HEK293 (cell line): ENCODE data around the gene TYRO3.

ENCODE experiments used
- CTCF ChIA-PET: fragments of 350-600 bp; formaldehyde crosslinking; extraction: SDS; loops from one replicate; lab custom pipeline; 2021; ENCODE audit warnings: antibody characterized with exemption; lab: Yijun Ruan, JAX
- POLR2A ChIA-PET: fragments of 300-600 bp; formaldehyde crosslinking; extraction: SDS; loops from one replicate; lab custom pipeline; 2020; ENCODE audit warnings: antibody characterized with exemption, inconsistent platforms; lab: Yijun Ruan, JAX
- H3K27ac ChIP-seq: fragments of 200-500 bp; sonication (Bioruptor generic); 2 replicates; pipeline ENCODE4 v1.5.1; 2014; ENCODE audit warnings: low read depth, low read length, control low read depth, inconsistent platforms; ENCODE audit errors: extremely low read depth
- H3K36me3 ChIP-seq, 2 experiments: fragments of 200-500 bp in 1 of 2; sonication (Bioruptor generic) in 1 of 2; 1 replicate in 1 of 2; 2 replicates in 1 of 2; pipeline ENCODE4 v1.5.1; 2014 to 2017; ENCODE audit warnings: inconsistent platforms in 2 of 2, low read length in 2 of 2; ENCODE audit not compliant: control insufficient read depth in 2 of 2, insufficient read depth in 1 of 2
- H3K4me1 ChIP-seq: fragments of 200-500 bp; sonication (Bioruptor generic); 2 replicates; pipeline ENCODE4 v1.5.1; 2014; ENCODE audit warnings: mild to moderate bottlenecking, low read length, inconsistent platforms; ENCODE audit not compliant: control insufficient read depth, insufficient read depth
- H3K4me3 ChIP-seq: 2 replicates; pipeline ENCODE4 v1.5.1; 2011; ENCODE audit warnings: low read depth, mild to moderate bottlenecking, control low read depth, low read length, moderate library complexity
- H3K9me3 ChIP-seq: fragments of 200-500 bp; sonication (Bioruptor generic); 2 replicates; pipeline ENCODE4 v1.5.1; 2014; ENCODE audit warnings: low read depth, low read length, inconsistent platforms; ENCODE audit not compliant: control insufficient read depth, insufficient read depth
- EGR2 ChIP-seq: fragments of 450-650 bp; formaldehyde crosslinking; IDR thresholded peaks from 2 replicates; pipeline ENCODE4 v1.5.1; 2016; ENCODE audit warnings: low read depth, missing biosample characterization, missing genetic modification characterization
- GLI2 ChIP-seq: fragments of 450-650 bp; formaldehyde crosslinking; IDR thresholded peaks from 2 replicates; pipeline ENCODE4; 2017; ENCODE audit warnings: missing biosample characterization, missing genetic modification characterization, low read depth, borderline replicate concordance
- HOXD13 ChIP-seq: sonication (generic); formaldehyde crosslinking; IDR thresholded peaks from 2 replicates; pipeline ENCODE4 v1.8.0; 2022; ENCODE audit warnings: missing genetic modification reagents, borderline replicate concordance
- KLF17 ChIP-seq: fragments of 450-650 bp; formaldehyde crosslinking; IDR thresholded peaks from 2 replicates; pipeline ENCODE4 v1.5.1; 2016; ENCODE audit warnings: missing biosample characterization, missing genetic modification characterization
- PATZ1 ChIP-seq: fragments of 450-650 bp; formaldehyde crosslinking; IDR thresholded peaks from 2 replicates; pipeline ENCODE4 v1.5.1; 2016; ENCODE audit warnings: missing biosample characterization, missing genetic modification characterization
- SP2 ChIP-seq: fragments of 450-650 bp; formaldehyde crosslinking; IDR thresholded peaks from 2 replicates; pipeline ENCODE4 v1.5.1; 2016; ENCODE audit warnings: missing biosample characterization, missing genetic modification characterization
- SP7 ChIP-seq: fragments of 450-650 bp; formaldehyde crosslinking; IDR thresholded peaks from 2 replicates; pipeline ENCODE4 v1.5.1; 2016; ENCODE audit warnings: missing biosample characterization, missing genetic modification characterization
- WT1 ChIP-seq: fragments of 450-650 bp; formaldehyde crosslinking; IDR thresholded peaks from 2 replicates; pipeline ENCODE4 v1.5.1; 2016; ENCODE audit warnings: missing biosample characterization, missing genetic modification characterization
- ZBTB1 ChIP-seq: fragments of 450-650 bp; formaldehyde crosslinking; IDR thresholded peaks from 2 replicates; pipeline ENCODE4 v1.5.1; 2016; ENCODE audit warnings: missing biosample characterization, missing genetic modification characterization
- ZBTB17 ChIP-seq: fragments of 450-650 bp; formaldehyde crosslinking; IDR thresholded peaks from 2 replicates; pipeline ENCODE4 v1.5.1; 2016; ENCODE audit warnings: missing biosample characterization, missing genetic modification characterization
- ZBTB20 ChIP-seq: fragments of 450-650 bp; formaldehyde crosslinking; IDR thresholded peaks from 2 replicates; pipeline ENCODE4 v1.5.1; 2016; ENCODE audit warnings: missing biosample characterization, missing genetic modification characterization
- ZEB2 ChIP-seq: fragments of 450-650 bp; formaldehyde crosslinking; IDR thresholded peaks from 2 replicates; pipeline ENCODE4 v1.5.1; 2016; ENCODE audit warnings: missing biosample characterization, missing genetic modification characterization
- ZNF175 ChIP-seq: fragments of 450-650 bp; formaldehyde crosslinking; IDR thresholded peaks from 2 replicates; pipeline ENCODE4 v1.5.1; 2016; ENCODE audit warnings: missing biosample characterization, missing genetic modification characterization
- ZNF426 ChIP-seq: fragments of 450-650 bp; formaldehyde crosslinking; IDR thresholded peaks from 2 replicates; pipeline ENCODE4 v1.5.1; 2017; ENCODE audit warnings: missing biosample characterization, missing genetic modification characterization, mild to moderate bottlenecking, inconsistent platforms, moderate library complexity
- ZNF501 ChIP-seq: fragments of 450-650 bp; formaldehyde crosslinking; IDR thresholded peaks from 2 replicates; pipeline ENCODE4 v1.5.1; 2016; ENCODE audit warnings: missing biosample characterization, missing genetic modification characterization
- ZNF629 ChIP-seq: fragments of 450-650 bp; formaldehyde crosslinking; IDR thresholded peaks from 2 replicates; pipeline ENCODE4 v1.5.1; 2017; ENCODE audit warnings: missing biosample characterization, missing genetic modification characterization
- ZNF639 ChIP-seq: fragments of 450-650 bp; formaldehyde crosslinking; IDR thresholded peaks from 2 replicates; pipeline ENCODE4 v1.5.1; 2016; ENCODE audit warnings: missing biosample characterization, missing genetic modification characterization
- ZNF664 ChIP-seq: fragments of 450-650 bp; formaldehyde crosslinking; IDR thresholded peaks from 2 replicates; pipeline ENCODE4 v1.5.1; 2016; ENCODE audit warnings: missing biosample characterization, missing genetic modification characterization
- ZNF692 ChIP-seq: fragments of 450-650 bp; formaldehyde crosslinking; IDR thresholded peaks from 2 replicates; pipeline ENCODE4 v1.5.1; 2016; ENCODE audit warnings: missing biosample characterization, missing genetic modification characterization
- ZNF830 ChIP-seq: fragments of 450-650 bp; IDR thresholded peaks from 2 replicates; pipeline ENCODE4 v1.5.0; 2018; ENCODE audit warnings: missing biosample characterization, missing genetic modification characterization, low read depth, mild to moderate bottlenecking, moderate library complexity
- ZXDB ChIP-seq: fragments of 450-650 bp; formaldehyde crosslinking; IDR thresholded peaks from 2 replicates; pipeline ENCODE4 v1.5.1; 2016; ENCODE audit warnings: missing biosample characterization, missing genetic modification characterization

The TYRO3 gene

GRCh38 chr15:41597787-41598186, 38.8 kb downstream of the TYRO3 start (continued):
- no peak for TF ChIP-seq ZNF639 (tag by site-specific recombination)
- TF ChIP-seq ZBTB1 (tag by site-specific recombination): no peak
- no peak for TF ChIP-seq SP2 (tag by site-specific recombination)

GRCh38 chr15:41599061-41599460, 40.0 kb downstream of the TYRO3 start:
- Histone ChIP-seq H3K4me1 (no peaks in the 10 kb centered on the region), H3K9me3 (no peaks in the 10 kb centered on the region), H3K27ac (no peak overlapping the region), H3K4me3 (no peak overlapping the region), H3K36me3 (no peaks in the 10 kb centered on the region)
- POLR2A ChIA-PET: no interaction called here
- TF ChIP-seq EGR2 (no peak), KLF17 (tag by site-specific recombination) (no peak), ZNF426 (no peak), HOXD13 (no peak)
- CTCF ChIA-PET: no interaction called here

- Histone ChIP-seq H3K27ac (no peak overlapping the region), H3K4me1 (no peaks in the 10 kb centered on the region), H3K4me3 (no peak overlapping the region), H3K36me3 (no peaks in the 10 kb centered on the region), H3K9me3 (no peaks in the 10 kb centered on the region)
- POLR2A ChIA-PET: interaction anchor here (0.6 kb wide), 1 partner anchor 207 kb away, joined by 8 read pairs; no protein-coding TSS in a partner anchor
- TF ChIP-seq ZBTB20 (tag by site-specific recombination) (no peak), EGR2 (0 out of 2 replicates have a peak, but pooled peaks have one; percentile 22), ZNF830 (tag by site-specific recombination) (no peak)
- CTCF ChIA-PET: interaction anchor here (0.6 to 3.8 kb wide), 20 partner anchors 8 to 649 kb away, joined by 3 to 23 read pairs (median 5); partner anchors contain the start of gene MAPKBP1
Observed at GRCh38 chr15:41603411-41603935, 44.5 kb downstream of the TYRO3 start.

- ChIA-PET CTCF (interaction anchor here (0.6 to 3.8 kb wide), 20 partner anchors 9 to 650 kb away, joined by 3 to 23 read pairs (median 5); partner anchors contain the start of gene MAPKBP1), POLR2A (no interaction called here)
- no peak overlapping the region for H3K4me3 ChIP-seq
- H3K4me1 ChIP-seq: no peaks in the 10 kb centered on the region
- H3K36me3 ChIP-seq: no peaks in the 10 kb centered on the region
- H3K9me3 ChIP-seq: no peaks in the 10 kb centered on the region
- no peak overlapping the region for H3K27ac ChIP-seq
- TF ChIP-seq ZXDB: 0 out of 2 replicates have a peak, but pooled peaks have one; percentile 33
- peak; percentile 30; the same call in 1 of the 2 replicates for TF ChIP-seq ZNF501 (tag by site-specific recombination)
- TF ChIP-seq ZNF664: no peak
- TF ChIP-seq ZBTB17 (tag by site-specific recombination): peak; percentile 43; the same call in 1 of the 2 replicates
- TF ChIP-seq WT1 (tag by site-specific recombination): 0 out of 2 replicates have a peak, but pooled peaks have one; percentile 20
- TF ChIP-seq SP7: peak; percentile 13; the same call in 1 of the 2 replicates
- peak; percentile 49; the same call in 1 of the 2 replicates for TF ChIP-seq PATZ1 (tag by site-specific recombination)
- TF ChIP-seq GLI2 (tag by site-specific recombination): no peak
- TF ChIP-seq ZEB2 (tag by site-specific recombination): peak; percentile 51; the same call in 1 of the 2 replicates
- no peak for TF ChIP-seq HOXD13
- TF ChIP-seq ZNF175 (tag by site-specific recombination): no peak
- TF ChIP-seq ZNF629: no peak
- peak; percentile 33; the same call in 1 of the 2 replicates for TF ChIP-seq ZNF692 (tag by site-specific recombination)
Observed at GRCh38 chr15:41603941-41604911, 45.2 kb downstream of the TYRO3 start.
